ENCODE data around the gene IRAK3. TPM values are rescaled to one million over a fixed set of nuclear protein-coding genes. Genes with fewer than 3 reads are reported as not detected.
"Not testable (repeated sequence)": the region's sequence is repeated elsewhere in the genome, so short reads cannot be mapped to it uniquely, and the experiment has no call there.

IRAK3 gene
- total and polyA plus RNA-seq, 3 donors from 2014 or later = 3.1 to 7.0 (median 6.1) TPM

DNA sequence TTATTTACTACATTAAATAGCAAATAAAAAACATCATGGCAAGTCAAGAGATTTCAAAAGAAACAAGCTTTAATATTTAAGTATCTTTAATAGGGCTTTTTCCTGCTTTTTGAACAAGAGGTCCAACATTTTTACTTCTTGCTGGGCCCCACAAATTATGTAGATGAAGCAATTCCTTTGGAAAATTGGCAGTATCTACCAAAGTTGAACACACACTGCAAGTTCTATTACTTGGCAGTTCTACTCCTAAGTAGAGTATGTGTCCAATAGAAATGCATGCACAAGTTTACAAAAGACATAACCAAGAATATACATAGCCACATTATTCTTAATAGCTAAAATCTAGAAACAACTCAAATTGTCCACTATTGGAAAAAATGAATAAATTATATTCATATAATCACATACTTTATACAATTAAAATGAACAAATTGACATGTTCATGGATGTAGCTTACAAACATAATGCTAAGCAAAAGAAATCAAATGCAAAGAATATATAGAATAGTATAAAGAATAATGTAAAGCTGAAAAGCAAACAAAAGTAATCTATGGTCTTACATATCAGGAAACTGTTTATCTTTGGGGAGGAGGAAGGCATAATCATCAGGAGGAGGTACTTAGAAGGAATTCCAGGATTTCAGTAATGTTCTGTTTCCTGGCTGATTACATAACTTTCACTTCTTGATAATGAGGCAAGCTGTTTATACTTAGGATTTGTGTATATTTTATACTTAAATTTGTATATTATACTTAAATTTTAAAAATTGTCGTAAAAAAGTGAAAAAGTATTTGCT is 12.7 kb upstream of the IRAK3 start:
- DNase-seq = no peak
- 44% methylated on average over 1 of the region's 1 CpG for WGBS, 2 donors
- Histone ChIP-seq H3K27ac (no peak overlapping the region), H3K4me3 (no peak overlapping the region), H3K27me3 (no peaks in the 10 kb centered on the region), H3K4me1 (no peaks in the 10 kb centered on the region), H3K9me3 (no peaks in the 10 kb centered on the region), H3K36me3 (ENCODE audit: low read depth, missing control alignments) (no peaks in the 10 kb centered on the region)
- intact Hi-C loops (cut with DNase I; ENCODE audit: low total_unique reads) = no loop called here
- TF ChIP-seq, protein P1, sequence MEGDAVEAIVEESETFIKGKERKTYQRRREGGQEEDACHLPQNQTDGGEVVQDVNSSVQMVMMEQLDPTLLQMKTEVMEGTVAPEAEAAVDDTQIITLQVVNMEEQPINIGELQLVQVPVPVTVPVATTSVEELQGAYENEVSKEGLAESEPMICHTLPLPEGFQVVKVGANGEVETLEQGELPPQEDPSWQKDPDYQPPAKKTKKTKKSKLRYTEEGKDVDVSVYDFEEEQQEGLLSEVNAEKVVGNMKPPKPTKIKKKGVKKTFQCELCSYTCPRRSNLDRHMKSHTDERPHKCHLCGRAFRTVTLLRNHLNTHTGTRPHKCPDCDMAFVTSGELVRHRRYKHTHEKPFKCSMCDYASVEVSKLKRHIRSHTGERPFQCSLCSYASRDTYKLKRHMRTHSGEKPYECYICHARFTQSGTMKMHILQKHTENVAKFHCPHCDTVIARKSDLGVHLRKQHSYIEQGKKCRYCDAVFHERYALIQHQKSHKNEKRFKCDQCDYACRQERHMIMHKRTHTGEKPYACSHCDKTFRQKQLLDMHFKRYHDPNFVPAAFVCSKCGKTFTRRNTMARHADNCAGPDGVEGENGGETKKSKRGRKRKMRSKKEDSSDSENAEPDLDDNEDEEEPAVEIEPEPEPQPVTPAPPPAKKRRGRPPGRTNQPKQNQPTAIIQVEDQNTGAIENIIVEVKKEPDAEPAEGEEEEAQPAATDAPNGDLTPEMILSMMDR (IDR thresholded peaks at IDR 0.05) = no peak
- TF ChIP-seq POLR2A (IDR thresholded peaks at IDR 0.05) = no peak

- Histone ChIP-seq H3K27me3 (no peaks in the 10 kb centered on the region), H3K27ac (no peak overlapping the region), H3K4me1 (no peaks in the 10 kb centered on the region), H3K4me3 (no peak overlapping the region), H3K9me3 (no peaks in the 10 kb centered on the region), H3K36me3 (ENCODE audit: low read depth, missing control alignments) (no peaks in the 10 kb centered on the region)
- intact Hi-C loops (cut with DNase I; ENCODE audit: low total_unique reads) = no loop called here
- TF ChIP-seq, protein P1 (IDR thresholded peaks at IDR 0.05) = no peak
- no peak for TF ChIP-seq POLR2A (IDR thresholded peaks at IDR 0.05)
- no peak for DNase-seq
- WGBS, 2 donors = 86 to 90% methylated on average over 3 of the region's 3 CpGs
Measured at GRCh38 chr12:66182956-66183355, 6.1 kb upstream of the IRAK3 start.

DNA sequence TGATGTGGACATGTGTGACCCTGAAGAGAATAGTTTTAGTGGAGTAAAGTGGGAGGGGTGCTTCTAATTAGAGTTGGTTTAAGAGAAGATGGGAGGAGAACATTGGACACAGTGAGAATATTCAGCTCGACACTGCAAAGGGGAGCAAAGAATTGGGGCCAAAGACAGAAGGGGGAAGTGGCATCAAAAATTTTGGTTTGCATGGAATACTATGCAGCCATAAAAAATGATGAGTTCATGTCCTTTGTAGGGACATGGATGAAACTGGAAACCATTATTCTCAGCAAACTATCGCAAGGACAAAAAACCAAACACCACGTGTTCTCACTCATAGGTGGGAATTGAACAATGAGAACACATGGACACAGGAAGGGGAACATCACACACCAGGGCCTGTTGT is 4.2 kb upstream of the IRAK3 start:
- H3K9me3 ChIP-seq; intact Hi-C loops (cut with DNase I; ENCODE audit: low total_unique reads); H3K27ac ChIP-seq; H3K36me3 ChIP-seq (ENCODE audit: low read depth, missing control alignments); DNase-seq; H3K27me3 ChIP-seq; H3K4me1 ChIP-seq; H3K4me3 ChIP-seq: not testable (repeated sequence)
- 90 to 91% methylated on average over 3 of the region's 3 CpGs for WGBS, 2 donors

- Histone ChIP-seq H3K27ac (no peak overlapping the region), H3K36me3 (ENCODE audit: low read depth, missing control alignments) (no peaks in the 10 kb centered on the region), H3K27me3 (no peaks in the 10 kb centered on the region), H3K4me1 (peaks cover 5% of the 10 kb centered on the region), H3K4me3 (no peak overlapping the region), H3K9me3 (no peaks in the 10 kb centered on the region)
- WGBS, 2 donors = 79 to 80% methylated on average over 2 of the region's 2 CpGs
- TF ChIP-seq, protein P1 (IDR thresholded peaks at IDR 0.05) = no peak
- TF ChIP-seq POLR2A (IDR thresholded peaks at IDR 0.05) = no peak
- intact Hi-C loops (cut with DNase I; ENCODE audit: low total_unique reads) = no loop called here
- DNase-seq = no peak
Measured at GRCh38 chr12:66187036-66187435, 2.0 kb upstream of the IRAK3 start.

GRCh38 chr12:66187821-66188220 is 1.2 kb upstream of the IRAK3 start:
- TF ChIP-seq POLR2A (IDR thresholded peaks at IDR 0.05) = no peak
- TF ChIP-seq, protein P1 (IDR thresholded peaks at IDR 0.05) = no peak
- no peak overlapping the region for H3K27ac ChIP-seq
- intact Hi-C loops (cut with DNase I; ENCODE audit: low total_unique reads) = no loop called here

More at GRCh38 chr12:66187821-66188220, 1.2 kb upstream of the IRAK3 start:
- Histone ChIP-seq H3K9me3 (no peaks in the 10 kb centered on the region), H3K36me3 (ENCODE audit: low read depth, missing control alignments) (no peaks in the 10 kb centered on the region), H3K4me1 (peaks cover 5% of the 10 kb centered on the region), H3K27me3 (no peaks in the 10 kb centered on the region), H3K4me3 (no peak overlapping the region)
- WGBS, 2 donors = 76 to 85% methylated on average over 4 of the region's 4 CpGs
- DNase-seq = no peak

Measured in testis (tissue), 3 donors.